Spleen (tissue), 7 donors: ENCODE measurements around the gene MAP3K14.

Source experiments
- POLR2A ChIP-seq, 3 donors: fragments of 450-650 bp; IDR thresholded peaks; one replicate each; pipeline ENCODE4 v1.5.1; 2017; ENCODE audit warnings: antibody characterized with exemption in 3 of 3, mild to moderate bottlenecking in 1 of 3
- POLR2AphosphoS5 ChIP-seq, 3 donors: sonication (generic); formaldehyde crosslinking; IDR thresholded peaks; one replicate each; pipeline ENCODE4 v1.5.1; 2017; ENCODE audit warnings: antibody characterized with exemption in 3 of 3
- TF ChIP-seq, protein P1 (sequence below), 11 experiments: fragments of 200-600 bp in 7 of 11; fragments of 450-650 bp in 4 of 11; sonication (generic) in 4 of 11; IDR thresholded peaks in 8 of 11; conservative IDR thresholded peaks in 3 of 11; 1 replicate in 7 of 11; 2 replicates in 4 of 11; pipeline versions ENCODE4 v1.4.0 to v1.8.0; 2016 to 2021; ENCODE audit warnings: antibody characterized with exemption in 11 of 11, inconsistent platforms in 4 of 11, mild to moderate bottlenecking in 1 of 11
- donor health status: DM: no; HTN: no; CAD: no; lungs with moderate emphysema.
- donor health status: DM: no; HTN: no; CAD: no.
- donor health status: DM: no; HTN: no; CAD: no.

DNA sequence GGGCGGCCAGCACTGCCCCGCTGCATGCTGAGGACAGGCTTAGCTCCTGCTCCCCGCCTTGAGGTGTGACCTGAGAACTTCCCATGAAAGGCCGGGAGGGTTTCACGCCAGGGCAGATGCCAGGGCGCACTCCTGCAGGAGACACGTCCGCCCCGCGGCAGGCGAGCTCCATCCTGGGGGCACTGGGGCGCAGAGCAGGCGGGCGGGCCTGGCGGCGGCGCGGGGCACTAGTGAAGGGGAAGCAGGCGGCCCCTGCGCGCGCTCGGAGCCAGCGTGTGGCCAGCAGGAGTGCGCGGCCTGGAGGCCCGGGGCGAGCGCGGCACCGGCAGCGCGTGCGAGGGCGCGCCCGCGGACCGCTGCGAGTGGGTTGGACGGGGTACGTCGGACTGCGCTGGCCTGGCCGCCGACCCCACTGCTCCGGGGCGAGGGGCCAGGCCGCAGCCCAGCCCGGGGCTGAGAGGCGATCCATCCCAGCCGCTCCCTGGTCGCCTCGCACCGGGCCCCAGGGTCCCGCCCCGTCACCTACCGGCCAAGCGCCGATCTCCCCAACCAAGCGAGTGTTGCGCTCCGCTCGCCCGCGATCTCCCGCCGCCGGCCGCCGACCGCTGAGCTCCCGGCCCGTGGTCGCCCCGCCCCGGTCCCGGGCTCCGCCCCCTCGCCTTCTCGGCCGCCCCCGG, at the start of gene MAP3K14:
- TF ChIP-seq, protein P1, sequence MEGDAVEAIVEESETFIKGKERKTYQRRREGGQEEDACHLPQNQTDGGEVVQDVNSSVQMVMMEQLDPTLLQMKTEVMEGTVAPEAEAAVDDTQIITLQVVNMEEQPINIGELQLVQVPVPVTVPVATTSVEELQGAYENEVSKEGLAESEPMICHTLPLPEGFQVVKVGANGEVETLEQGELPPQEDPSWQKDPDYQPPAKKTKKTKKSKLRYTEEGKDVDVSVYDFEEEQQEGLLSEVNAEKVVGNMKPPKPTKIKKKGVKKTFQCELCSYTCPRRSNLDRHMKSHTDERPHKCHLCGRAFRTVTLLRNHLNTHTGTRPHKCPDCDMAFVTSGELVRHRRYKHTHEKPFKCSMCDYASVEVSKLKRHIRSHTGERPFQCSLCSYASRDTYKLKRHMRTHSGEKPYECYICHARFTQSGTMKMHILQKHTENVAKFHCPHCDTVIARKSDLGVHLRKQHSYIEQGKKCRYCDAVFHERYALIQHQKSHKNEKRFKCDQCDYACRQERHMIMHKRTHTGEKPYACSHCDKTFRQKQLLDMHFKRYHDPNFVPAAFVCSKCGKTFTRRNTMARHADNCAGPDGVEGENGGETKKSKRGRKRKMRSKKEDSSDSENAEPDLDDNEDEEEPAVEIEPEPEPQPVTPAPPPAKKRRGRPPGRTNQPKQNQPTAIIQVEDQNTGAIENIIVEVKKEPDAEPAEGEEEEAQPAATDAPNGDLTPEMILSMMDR (IDR thresholded peaks at IDR 0.05 in 8 of 11, conservative IDR thresholded peaks at IDR 0.05 in 3 of 11), result peak in 7 of 11 experiments; percentile 10 to 39 (median 28)
- peak in 2 of 3 donors; percentile 77 to 85 for TF ChIP-seq POLR2AphosphoS5 (IDR thresholded peaks at IDR 0.05)
- TF ChIP-seq POLR2A (IDR thresholded peaks at IDR 0.05), result peak in 2 of 3 donors; percentile 13 to 88
